ENCODE measurements around the gene PRKCI.

DNA sequence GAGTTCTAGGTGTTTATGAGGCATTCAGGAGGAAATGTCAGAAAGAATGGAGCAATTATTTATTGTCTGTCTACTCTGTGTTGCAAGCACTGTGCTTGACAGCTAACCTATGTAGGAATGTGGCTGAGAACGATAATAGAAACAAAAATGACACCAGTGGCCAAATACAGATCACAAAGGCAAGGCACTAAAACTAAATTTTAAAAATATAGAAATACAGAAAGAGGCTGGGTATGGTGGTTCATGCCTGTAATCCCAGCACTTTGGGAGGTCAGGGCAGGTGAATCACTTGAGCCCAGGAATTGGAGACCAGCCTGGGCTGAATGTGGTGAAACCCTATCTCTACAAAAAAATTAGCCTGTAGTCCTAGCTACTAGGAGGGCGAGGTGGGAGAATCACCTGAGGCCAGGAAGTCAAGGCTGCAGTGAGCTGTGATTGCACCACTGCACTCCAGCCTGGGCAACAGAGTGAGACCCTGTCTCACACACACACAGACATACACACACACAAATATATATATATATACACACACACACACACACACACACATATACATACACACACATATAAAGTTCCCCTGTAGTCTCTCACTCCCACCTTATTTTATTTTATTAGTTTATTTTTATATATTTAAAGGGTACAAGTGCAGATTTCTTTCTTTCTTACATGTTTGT, 6.0 kb downstream of the PRKCI start:
- TF ChIP-seq, protein P1, sequence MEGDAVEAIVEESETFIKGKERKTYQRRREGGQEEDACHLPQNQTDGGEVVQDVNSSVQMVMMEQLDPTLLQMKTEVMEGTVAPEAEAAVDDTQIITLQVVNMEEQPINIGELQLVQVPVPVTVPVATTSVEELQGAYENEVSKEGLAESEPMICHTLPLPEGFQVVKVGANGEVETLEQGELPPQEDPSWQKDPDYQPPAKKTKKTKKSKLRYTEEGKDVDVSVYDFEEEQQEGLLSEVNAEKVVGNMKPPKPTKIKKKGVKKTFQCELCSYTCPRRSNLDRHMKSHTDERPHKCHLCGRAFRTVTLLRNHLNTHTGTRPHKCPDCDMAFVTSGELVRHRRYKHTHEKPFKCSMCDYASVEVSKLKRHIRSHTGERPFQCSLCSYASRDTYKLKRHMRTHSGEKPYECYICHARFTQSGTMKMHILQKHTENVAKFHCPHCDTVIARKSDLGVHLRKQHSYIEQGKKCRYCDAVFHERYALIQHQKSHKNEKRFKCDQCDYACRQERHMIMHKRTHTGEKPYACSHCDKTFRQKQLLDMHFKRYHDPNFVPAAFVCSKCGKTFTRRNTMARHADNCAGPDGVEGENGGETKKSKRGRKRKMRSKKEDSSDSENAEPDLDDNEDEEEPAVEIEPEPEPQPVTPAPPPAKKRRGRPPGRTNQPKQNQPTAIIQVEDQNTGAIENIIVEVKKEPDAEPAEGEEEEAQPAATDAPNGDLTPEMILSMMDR (IDR thresholded peaks at IDR 0.05): no peak
- TF ChIP-seq ZFX (IDR thresholded peaks at IDR 0.05; ENCODE audit: borderline replicate concordance): no peak
